PC-3 (cell line): ENCODE data around the gene EI24. TPM values are rescaled to one million over a fixed set of nuclear protein-coding genes. Genes with fewer than 3 reads are reported as not detected.

Experiments used
- ATAC-seq: fragments of 200-7000 bp; cut with Tn5 transposase; 2 replicates; pipeline ENCODE4 v1.9.1; 2020; ENCODE audit warnings: mild to moderate bottlenecking, moderate library complexity
- BruUV-seq: library from RNA; stranded (reverse); fragments of 400-500 nt; replicated peaks from 2 replicates; lab custom pipeline; 2021; lab: Mats Ljungman, UMichigan
- CTCF ChIA-PET: fragments of 300-600 bp; sonication (Branson Sonifier 250); formaldehyde crosslinking; loops from one replicate; lab custom pipeline; 2022; ENCODE audit warnings: antibody characterized with exemption; lab: Charles Lee
- POLR2A ChIA-PET: fragments of 300-600 bp; sonication (Branson Sonifier 250); formaldehyde crosslinking; loops from one replicate; lab custom pipeline; 2022; ENCODE audit warnings: antibody characterized with exemption; ENCODE audit not compliant: unreplicated experiment; lab: Charles Lee
- DNase-seq: peaks from one replicate; pipeline ENCODE4 v3.0.0-alpha.2; 2015
- H2AFZ ChIP-seq: fragments of 300-600 bp; sonication (generic); 2 replicates; pipeline ENCODE4 v1.6.0; 2016; ENCODE audit warnings: antibody characterized with exemption, low read length
- H3F3A ChIP-seq: fragments of 300-600 bp; sonication (generic); one replicate; pipeline ENCODE4 v1.6.0; 2017; ENCODE audit warnings: antibody characterized with exemption, low read length, control low read depth, mild to moderate bottlenecking; ENCODE audit not compliant: unreplicated experiment
- H3K27ac ChIP-seq: fragments of 300-600 bp; sonication (generic); 2 replicates; pipeline ENCODE4 v1.5.1; 2016; ENCODE audit warnings: mild to moderate bottlenecking, low read length
- H3K27me3 ChIP-seq: fragments of 300-600 bp; sonication (generic); 2 replicates; pipeline ENCODE4 v1.6.1; 2016; ENCODE audit warnings: low read length, mixed read lengths
- H3K36me3 ChIP-seq: fragments of 300-600 bp; sonication (generic); 2 replicates; pipeline ENCODE4 v1.6.1; 2016; ENCODE audit warnings: low read depth, mixed run types, low read length, mixed read lengths
- H3K4me1 ChIP-seq: fragments of 300-600 bp; sonication (generic); 2 replicates; pipeline ENCODE4 v1.5.1; 2016; ENCODE audit warnings: low read length; ENCODE audit not compliant: insufficient read depth
- H3K4me2 ChIP-seq: fragments of 300-600 bp; sonication (generic); 2 replicates; pipeline ENCODE4 v1.6.0; 2016; ENCODE audit warnings: low read length
- H3K4me3 ChIP-seq: fragments of 300-600 bp; sonication (generic); 2 replicates; pipeline ENCODE4 v1.5.1; 2016; ENCODE audit warnings: mild to moderate bottlenecking, low read length, mixed read lengths
- H3K79me2 ChIP-seq: fragments of 300-600 bp; sonication (generic); 2 replicates; pipeline ENCODE4 v1.6.1; 2017; ENCODE audit warnings: low read length, mixed read lengths
- H3K9ac ChIP-seq: fragments of 300-600 bp; sonication (generic); 2 replicates; pipeline ENCODE4 v1.6.0; 2016; ENCODE audit warnings: mild to moderate bottlenecking, low read length
- H3K9me2 ChIP-seq: fragments of 300-600 bp; sonication (generic); replicated peaks from 2 replicates; pipeline ENCODE4 v1.6.1; 2016; ENCODE audit warnings: mixed run types, low read length, mixed read lengths
- H3K9me3 ChIP-seq: fragments of 300-600 bp; sonication (generic); 2 replicates; pipeline ENCODE4 v1.6.1; 2016; ENCODE audit warnings: low read length, mixed read lengths
- H4K20me1 ChIP-seq: fragments of 300-600 bp; sonication (generic); 2 replicates; pipeline ENCODE4 v1.6.1; 2016; ENCODE audit warnings: low read length, mixed read lengths
- EZH2 ChIP-seq: fragments of 300-600 bp; sonication (generic); IDR thresholded peaks from one replicate; pipeline ENCODE4 v1.6.1; 2017; ENCODE audit warnings: antibody characterized with exemption, mild to moderate bottlenecking, low read length; ENCODE audit not compliant: unreplicated experiment
- EZH2phosphoT487 ChIP-seq: fragments of 300-600 bp; sonication (generic); IDR thresholded peaks from 2 replicates; pipeline ENCODE4 v1.6.1; 2018; ENCODE audit warnings: mild to moderate bottlenecking, antibody characterized with exemption, low read length, borderline replicate concordance
- intact Hi-C: fragments of 100-400 bp; cut with micrococcal nuclease; formaldehyde crosslinking; loops from 2 replicates; pipeline ENCODE4 v1.9.0; 2023
- total RNA-seq: library from RNA; depleted of rRNA; stranded (reverse); fragments of >200 nt; gene quantifications from 2 replicates; pipeline ENCODE4 v1.2.3, GENCODE V29; 2014
- TF ChIP-seq, protein P1 (sequence below): fragments of 300-600 bp; sonication (generic); conservative IDR thresholded peaks from 2 replicates; pipeline ENCODE4 v1.5.1; 2017; ENCODE audit warnings: antibody characterized with exemption, low read depth, mild to moderate bottlenecking, low read length

Gene EI24
- total RNA-seq, 1 experiment from 2014 or later = 154 TPM

DNA sequence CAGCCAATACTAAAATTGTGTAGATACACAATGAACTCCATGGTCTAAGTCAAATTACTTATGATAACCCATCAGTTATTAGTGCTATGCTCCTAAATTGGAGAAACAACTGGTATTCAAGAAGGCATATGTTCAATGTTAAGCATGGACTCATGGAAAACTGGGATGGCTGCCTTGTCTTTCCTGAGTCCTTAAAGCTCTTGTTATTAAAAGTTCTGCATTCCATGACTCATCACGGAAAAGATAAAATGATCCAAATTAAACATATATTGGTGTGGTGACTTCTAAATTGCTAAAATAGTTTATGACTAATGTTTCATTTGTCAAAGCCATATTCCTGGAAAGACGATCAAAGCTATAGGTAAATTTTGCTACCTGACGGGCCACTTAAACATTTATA lies 9.4 kb upstream of the EI24 start:
- TF ChIP-seq EZH2phosphoT487 (no peak), EZH2 (no peak)
- TF ChIP-seq, protein P1, sequence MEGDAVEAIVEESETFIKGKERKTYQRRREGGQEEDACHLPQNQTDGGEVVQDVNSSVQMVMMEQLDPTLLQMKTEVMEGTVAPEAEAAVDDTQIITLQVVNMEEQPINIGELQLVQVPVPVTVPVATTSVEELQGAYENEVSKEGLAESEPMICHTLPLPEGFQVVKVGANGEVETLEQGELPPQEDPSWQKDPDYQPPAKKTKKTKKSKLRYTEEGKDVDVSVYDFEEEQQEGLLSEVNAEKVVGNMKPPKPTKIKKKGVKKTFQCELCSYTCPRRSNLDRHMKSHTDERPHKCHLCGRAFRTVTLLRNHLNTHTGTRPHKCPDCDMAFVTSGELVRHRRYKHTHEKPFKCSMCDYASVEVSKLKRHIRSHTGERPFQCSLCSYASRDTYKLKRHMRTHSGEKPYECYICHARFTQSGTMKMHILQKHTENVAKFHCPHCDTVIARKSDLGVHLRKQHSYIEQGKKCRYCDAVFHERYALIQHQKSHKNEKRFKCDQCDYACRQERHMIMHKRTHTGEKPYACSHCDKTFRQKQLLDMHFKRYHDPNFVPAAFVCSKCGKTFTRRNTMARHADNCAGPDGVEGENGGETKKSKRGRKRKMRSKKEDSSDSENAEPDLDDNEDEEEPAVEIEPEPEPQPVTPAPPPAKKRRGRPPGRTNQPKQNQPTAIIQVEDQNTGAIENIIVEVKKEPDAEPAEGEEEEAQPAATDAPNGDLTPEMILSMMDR = no peak
- Histone ChIP-seq H2AFZ (no peak overlapping the region), H3K9me3 (no peaks in the 10 kb centered on the region), H3K9ac (no peak overlapping the region), H3K4me1 (peaks cover 15% of the 10 kb centered on the region), H3K27ac (no peak overlapping the region), H3K79me2 (no peaks in the 10 kb centered on the region), H3K36me3 (no peaks in the 10 kb centered on the region), H3K27me3 (no peaks in the 10 kb centered on the region), H4K20me1 (no peaks in the 10 kb centered on the region), H3K4me2 (peak overlapping the region; percentile 37), H3F3A (no peaks in the 10 kb centered on the region), H3K4me3 (no peak overlapping the region), H3K9me2 (no peaks in the 10 kb centered on the region)
- ATAC-seq (peak; percentile 81), DNase-seq (peak; percentile 88)
- ChIA-PET CTCF (no interaction called here), POLR2A (interaction anchor here (0.6 kb wide), 1 partner anchor 13 kb away, joined by 3 read pairs; no protein-coding TSS in a partner anchor)
- intact Hi-C loops = loop anchor here (10.0 kb wide), 1 partner anchor 325 kb away; the partner anchor contains the start of gene HYLS1
- no TSS peak for BruUV-seq

DNA sequence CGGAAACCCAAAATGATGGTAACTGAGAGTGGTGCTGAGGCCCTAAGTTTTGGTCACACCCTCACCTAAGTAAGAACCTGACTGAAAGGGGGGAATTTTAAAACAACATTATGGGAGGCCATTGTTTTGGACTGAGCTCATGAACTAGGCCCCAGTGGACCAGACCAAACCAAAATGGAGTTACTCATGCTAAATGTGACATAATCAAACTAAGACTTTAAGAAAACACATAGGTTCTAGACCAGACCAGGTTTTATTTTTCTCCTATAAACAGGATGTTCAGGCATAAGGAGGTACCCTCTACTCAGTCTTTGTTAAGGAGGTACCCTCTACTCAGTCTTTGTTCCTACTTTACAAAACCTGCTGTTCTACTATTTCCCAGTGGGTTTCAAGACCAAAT lies 7.4 kb upstream of the EI24 start:
- Histone ChIP-seq H3K79me2 (no peaks in the 10 kb centered on the region), H3K4me2 (no peak overlapping the region), H3K4me3 (no peak overlapping the region), H4K20me1 (no peaks in the 10 kb centered on the region), H3K4me1 (peaks cover 15% of the 10 kb centered on the region), H3K27ac (no peak overlapping the region), H3K9me2 (no peaks in the 10 kb centered on the region), H3F3A (no peaks in the 10 kb centered on the region), H3K27me3 (no peaks in the 10 kb centered on the region), H2AFZ (no peak overlapping the region), H3K36me3 (no peaks in the 10 kb centered on the region), H3K9ac (no peak overlapping the region), H3K9me3 (no peaks in the 10 kb centered on the region)
- intact Hi-C loops = loop anchor here (10.0 kb wide), 1 partner anchor 323 kb away; the partner anchor contains the start of gene HYLS1
- ATAC-seq (no peak), DNase-seq (no peak)
- ChIA-PET POLR2A (no interaction called here), CTCF (no interaction called here)
- no peak for TF ChIP-seq EZH2
- no peak for TF ChIP-seq EZH2phosphoT487
- TF ChIP-seq, protein P1 = no peak
- no TSS peak for BruUV-seq

DNA sequence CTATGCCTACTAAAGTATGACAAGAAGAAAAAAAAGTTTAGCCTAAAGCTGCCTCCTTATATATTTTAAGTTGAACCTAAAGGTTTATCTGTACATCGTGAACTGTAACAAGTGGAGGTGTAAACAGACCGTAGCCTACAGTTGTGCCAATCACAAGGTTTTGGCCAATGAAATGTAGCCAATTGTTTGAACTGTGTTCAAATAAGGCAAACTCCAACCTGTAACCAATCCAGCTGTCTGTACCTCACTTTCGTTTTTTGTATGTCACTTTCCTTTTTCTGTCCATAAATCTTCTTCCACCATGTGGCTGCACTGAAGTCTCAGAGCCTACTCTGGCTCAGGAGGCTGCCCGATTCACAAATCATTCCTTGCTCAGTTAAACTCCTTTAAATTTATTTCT lies 6.8 kb upstream of the EI24 start:
- ATAC-seq = no peak
- CTCF ChIA-PET = no interaction called here
- no peak overlapping the region for H3K9ac ChIP-seq

More for the DNA sequence above, 6.8 kb upstream of the EI24 start:
- Histone ChIP-seq H3K36me3 (no peaks in the 10 kb centered on the region), H3K4me1 (peaks cover 15% of the 10 kb centered on the region), H3K9me3 (no peaks in the 10 kb centered on the region), H3K4me3 (no peak overlapping the region), H3K79me2 (no peaks in the 10 kb centered on the region), H3K4me2 (no peak overlapping the region), H2AFZ (no peak overlapping the region), H3K9me2 (no peaks in the 10 kb centered on the region), H3K27me3 (no peaks in the 10 kb centered on the region), H3F3A (no peaks in the 10 kb centered on the region), H4K20me1 (no peaks in the 10 kb centered on the region), H3K27ac (no peak overlapping the region)
- POLR2A ChIA-PET = no interaction called here
- TF ChIP-seq EZH2 (no peak), EZH2phosphoT487 (no peak)
- TF ChIP-seq, protein P1 = no peak
- DNase-seq = no peak
- intact Hi-C loops = loop anchor here (10.0 kb wide), 1 partner anchor 322 kb away; the partner anchor contains the start of gene HYLS1
- no TSS peak for BruUV-seq
